Vagina (tissue), 2 donors: ENCODE results near the gene PODN.

Source experiments
- CTCF ChIP-seq, 3 experiments: fragments of 450-650 bp in 2 of 3; fragments of 200-600 bp in 1 of 3; sonication (generic) in 1 of 3; IDR thresholded peaks; one replicate each; pipeline ENCODE4 v1.5.1; 2017 to 2019; ENCODE audit warnings: antibody characterized with exemption in 3 of 3, mild to moderate bottlenecking in 2 of 3, moderate library complexity in 2 of 3
- POLR2A ChIP-seq, 2 donors: fragments of 450-650 bp; IDR thresholded peaks; one replicate each; pipeline ENCODE4 v1.6.1; 2017; ENCODE audit warnings: antibody characterized with exemption in 2 of 2, mild to moderate bottlenecking in 2 of 2, moderate library complexity in 2 of 2

GRCh38 chr1:53048960-53049573 lies 12.9 kb upstream of the PODN start:
- TF ChIP-seq CTCF (IDR thresholded peaks at IDR 0.05) = no peak
- no peak for TF ChIP-seq POLR2A (IDR thresholded peaks at IDR 0.05)
